Stimulated activated CD4-positive, alpha-beta T cell treated with anti-CD3 and anti-CD28 coated beads, TNF-alpha, amount 100 ng/mL, for 48 hours (primary cell): Measurements from ENCODE around the gene YTHDF2.
"Not testable (repeated sequence)": the region's sequence is repeated elsewhere in the genome, so short reads cannot be mapped to it uniquely, and the experiment has no call there.

Experiments
- DNase-seq, 3 donors: peaks; one replicate each; pipeline ENCODE4 v3.0.0-alpha.2; 2020; ENCODE audit warnings: low read depth in 3 of 3

Gene YTHDF2

GRCh38 chr1:28736450-28737306, at the start of gene YTHDF2:
YTHDF2 (plus strand) TSS chr1:28736940; CDS start chr1:28737121, 181 bp downstream.
- peak; percentile 97 to 99 (median 97) for DNase-seq

GRCh38 chr1:28691627-28692026, 45.1 kb upstream of the YTHDF2 start:
- not testable (repeated sequence) for DNase-seq

GRCh38 chr1:28703629-28704028, 33.1 kb upstream of the YTHDF2 start:
- no peak for DNase-seq

GRCh38 chr1:28716336-28716735, 20.4 kb upstream of the YTHDF2 start:
- no peak for DNase-seq

GRCh38 chr1:28718166-28718565, 18.6 kb upstream of the YTHDF2 start:
- no peak for DNase-seq

GRCh38 chr1:28718586-28719331, 18.0 kb upstream of the YTHDF2 start:
- no peak for DNase-seq

- DNase-seq = no peak
Measured at GRCh38 chr1:28719332-28719619, 17.5 kb upstream of the YTHDF2 start.

GRCh38 chr1:28720376-28720775, 16.4 kb upstream of the YTHDF2 start:
- no peak for DNase-seq

GRCh38 chr1:28721927-28722326, 14.8 kb upstream of the YTHDF2 start:
- not testable (repeated sequence) for DNase-seq

GRCh38 chr1:28725365-28725764, 11.4 kb upstream of the YTHDF2 start:
- not testable (repeated sequence) for DNase-seq

- no peak for DNase-seq
Measured at GRCh38 chr1:28735961-28736449, 735 bp upstream of the YTHDF2 start.

- DNase-seq = peak; percentile 13 to 31 (median 18)
Measured at GRCh38 chr1:28737307-28738132, 780 bp downstream of the YTHDF2 start.

- DNase-seq = no peak
Measured at GRCh38 chr1:28740118-28740517, 3.4 kb downstream of the YTHDF2 start.

- DNase-seq = no peak
Measured at GRCh38 chr1:28744184-28744583, 7.4 kb downstream of the YTHDF2 start.

GRCh38 chr1:28745653-28746173, 9.0 kb downstream of the YTHDF2 start:
- DNase-seq = no peak

GRCh38 chr1:28750330-28750729, 13.6 kb downstream of the YTHDF2 start:
- DNase-seq = no peak

GRCh38 chr1:28750771-28751294, 14.1 kb downstream of the YTHDF2 start:
- DNase-seq = not testable (repeated sequence)

GRCh38 chr1:28751315-28752060, 14.7 kb downstream of the YTHDF2 start:
- DNase-seq = no peak

GRCh38 chr1:28755701-28756100, 19.0 kb downstream of the YTHDF2 start:
- no peak for DNase-seq

- DNase-seq = no peak
Measured at GRCh38 chr1:28756846-28757245, 20.1 kb downstream of the YTHDF2 start.

- DNase-seq = no peak
Measured at GRCh38 chr1:28758420-28758819, 21.7 kb downstream of the YTHDF2 start.
